ENCODE results near the gene TRIM67.

TRIM67 gene

GRCh38 chr1:231162297-231162969, 575 bp downstream of the TRIM67 start:
- no peaks in the 10 kb centered on the region for H3K9me3 ChIP-seq (ENCODE audit: insufficient read depth, low read length)
- no peaks in the 10 kb centered on the region for H3K9me2 ChIP-seq (replicated peaks; ENCODE audit: insufficient read depth, low read length)
- H2AFZ ChIP-seq (ENCODE audit: low read depth, low read length, severe bottlenecking) = no peak overlapping the region
- no peak overlapping the region for H3K4me3 ChIP-seq (ENCODE audit: insufficient read depth, low read length, poor library complexity, severe bottlenecking)
- no peaks in the 10 kb centered on the region for H3K27me3 ChIP-seq (ENCODE audit: low read length)
- no peak overlapping the region for H3K27ac ChIP-seq (ENCODE audit: low read depth, low read length)
- H4K20me1 ChIP-seq (ENCODE audit: low read depth, low read length) = no peaks in the 10 kb centered on the region
- no peaks in the 10 kb centered on the region for H3K79me2 ChIP-seq (ENCODE audit: insufficient read depth, low read length)
- no peak overlapping the region for H3K4me2 ChIP-seq (ENCODE audit: low read depth, low read length, poor library complexity, severe bottlenecking)
- no peaks in the 10 kb centered on the region for H3K36me3 ChIP-seq (ENCODE audit: low read length)
- TF ChIP-seq EZH2phosphoT487 (conservative IDR thresholded peaks at IDR 0.05; ENCODE audit: low read length) = no peak
- no peak for TF ChIP-seq CTCF (IDR thresholded peaks at IDR 0.05; ENCODE audit: insufficient read depth, low read length, poor library complexity, severe bottlenecking)
- no peak overlapping the region for H3K9ac ChIP-seq (ENCODE audit: low read length)
- no peaks in the 10 kb centered on the region for H3F3A ChIP-seq (ENCODE audit: insufficient read depth)

- Histone ChIP-seq H3K27me3 (ENCODE audit: low read length) (no peaks in the 10 kb centered on the region), H3K9ac (ENCODE audit: low read length) (no peak overlapping the region), H2AFZ (ENCODE audit: low read depth, low read length, severe bottlenecking) (no peak overlapping the region), H3K9me2 (replicated peaks; ENCODE audit: insufficient read depth, low read length) (no peaks in the 10 kb centered on the region), H3K9me3 (ENCODE audit: insufficient read depth, low read length) (no peaks in the 10 kb centered on the region), H3K36me3 (ENCODE audit: low read length) (no peaks in the 10 kb centered on the region), H3K79me2 (ENCODE audit: insufficient read depth, low read length) (no peaks in the 10 kb centered on the region), H3K4me2 (ENCODE audit: low read depth, low read length, poor library complexity, severe bottlenecking) (no peak overlapping the region), H3F3A (ENCODE audit: insufficient read depth) (no peaks in the 10 kb centered on the region), H3K4me3 (ENCODE audit: insufficient read depth, low read length, poor library complexity, severe bottlenecking) (no peak overlapping the region), H4K20me1 (ENCODE audit: low read depth, low read length) (no peaks in the 10 kb centered on the region), H3K27ac (ENCODE audit: low read depth, low read length) (no peak overlapping the region)
- TF ChIP-seq CTCF (IDR thresholded peaks at IDR 0.05; ENCODE audit: insufficient read depth, low read length, poor library complexity, severe bottlenecking) (no peak), EZH2phosphoT487 (conservative IDR thresholded peaks at IDR 0.05; ENCODE audit: low read length) (no peak)
Observed at GRCh38 chr1:231162970-231163829, 1.3 kb downstream of the TRIM67 start.

GRCh38 chr1:231163830-231164427, 2.1 kb downstream of the TRIM67 start:
- Histone ChIP-seq H3K36me3 (ENCODE audit: low read length) (no peaks in the 10 kb centered on the region), H3K27me3 (ENCODE audit: low read length) (no peaks in the 10 kb centered on the region), H3K9me3 (ENCODE audit: insufficient read depth, low read length) (no peaks in the 10 kb centered on the region), H3K27ac (ENCODE audit: low read depth, low read length) (no peak overlapping the region), H3K4me2 (ENCODE audit: low read depth, low read length, poor library complexity, severe bottlenecking) (no peak overlapping the region), H4K20me1 (ENCODE audit: low read depth, low read length) (no peaks in the 10 kb centered on the region), H3F3A (ENCODE audit: insufficient read depth) (no peaks in the 10 kb centered on the region), H3K9ac (ENCODE audit: low read length) (no peak overlapping the region), H3K4me3 (ENCODE audit: insufficient read depth, low read length, poor library complexity, severe bottlenecking) (no peak overlapping the region), H3K9me2 (replicated peaks; ENCODE audit: insufficient read depth, low read length) (no peaks in the 10 kb centered on the region), H2AFZ (ENCODE audit: low read depth, low read length, severe bottlenecking) (no peak overlapping the region), H3K79me2 (ENCODE audit: insufficient read depth, low read length) (no peaks in the 10 kb centered on the region)
- TF ChIP-seq EZH2phosphoT487 (conservative IDR thresholded peaks at IDR 0.05; ENCODE audit: low read length) (no peak), CTCF (IDR thresholded peaks at IDR 0.05; ENCODE audit: insufficient read depth, low read length, poor library complexity, severe bottlenecking) (no peak)
